K562 (cell line): ENCODE results near the gene ENTPD5. TPM values are rescaled to one million over a fixed set of nuclear protein-coding genes. Genes with fewer than 3 reads are reported as not detected.

Experiments used
- CHD7 ChIP-seq: fragments of 200-600 bp; sonication (generic); IDR thresholded peaks from one replicate; pipeline ENCODE4 v1.6.1; 2012; ENCODE audit warnings: mild to moderate bottlenecking, low read depth, low read length, inconsistent platforms
- HDAC1 ChIP-seq, 2 experiments: fragments of 450-650 bp; IDR thresholded peaks; 2 replicates each; pipeline ENCODE4 v1.6.1; 2016 to 2017; ENCODE audit warnings: inconsistent platforms in 1 of 2, mild to moderate bottlenecking in 1 of 2, moderate library complexity in 1 of 2
- HNRNPLL ChIP-seq: fragments of 200-400 bp; formaldehyde crosslinking; IDR thresholded peaks from 2 replicates; pipeline ENCODE4 v1.6.1; 2017; ENCODE audit warnings: low read length, low read depth, mild to moderate bottlenecking; ENCODE audit not compliant: poor library complexity, severe bottlenecking
- KLF13 ChIP-seq: fragments of 450-650 bp; IDR thresholded peaks from 2 replicates; pipeline ENCODE4 v1.6.1; 2016; ENCODE audit warnings: missing genetic modification characterization, low read depth, mild to moderate bottlenecking, missing compliant biosample characterization, moderate library complexity, borderline replicate concordance
- ZBTB43 ChIP-seq: sonication (generic); formaldehyde crosslinking; IDR thresholded peaks from 2 replicates; pipeline ENCODE4 v1.8.0; 2023; ENCODE audit warnings: mild to moderate bottlenecking, missing genetic modification reagents
- ZFP1 ChIP-seq: fragments of 450-650 bp; formaldehyde crosslinking; IDR thresholded peaks from 2 replicates; pipeline ENCODE4 v1.4.0; 2020; ENCODE audit warnings: mild to moderate bottlenecking, mixed read lengths
- polyA plus RNA-seq, 8 experiments: library from polyadenylated mRNA; depleted of rRNA in 4 of 8; stranded (reverse) in 5 of 8; unstranded in 3 of 8; fragments of >200 nt; fragmentation: Nextera tagmentation in 2 of 8; fragmentation: Illumina TruSeq in 1 of 8; extraction: Ambion mirVana in 2 of 8; extraction: Trizol in 1 of 8; gene quantifications; 2 replicates each; pipeline versions ENCODE4 v1.2.1 to v1.2.3, GENCODE V29; 2011 to 2014; ENCODE audit warnings: inconsistent platforms in 1 of 8, missing spikeins in 1 of 8
- total RNA-seq, 7 experiments: library from RNA; depleted of rRNA in 6 of 7; stranded (reverse); fragments of >200 nt in 6 of 7; fragmentation: Illumina TruSeq in 2 of 7; extraction: Trizol in 2 of 7; gene quantifications; 2 replicates each; pipeline versions ENCODE4 v1.2.1 to v1.2.3, GENCODE V29; 2011 to 2021; ENCODE audit warnings: low replicate concordance in 1 of 7
- TF ChIP-seq, protein P1 (sequence below): fragments of 450-650 bp; IDR thresholded peaks from 2 replicates; pipeline ENCODE4 v1.6.1; 2018; ENCODE audit warnings: mild to moderate bottlenecking, low read depth; ENCODE audit not compliant: partially characterized antibody
- TF ChIP-seq, protein P2 (sequence below): fragments of 250-450 bp; sonication (Bioruptor Pico); IDR thresholded peaks from 2 replicates; pipeline ENCODE4 v1.5.0; 2020; ENCODE audit warnings: mild to moderate bottlenecking, borderline replicate concordance

The ENTPD5 gene
- total and polyA plus RNA-seq, 9 of the 15 experiments (the other 6 are each of a cell fraction or from before 2014, with no cell fraction given): 2.7 to 15.3 (median 10.3) TPM

GRCh38 chr14:74019408-74020137 is 485 bp upstream of the ENTPD5 start (continued):
- peak in 1 of 2 experiments; percentile 84; a peak in 2 of 4 replicates for TF ChIP-seq HDAC1 (IDR thresholded peaks at IDR 0.05)
- no peak for TF ChIP-seq CHD7
- TF ChIP-seq KLF13 (tag): no peak
- TF ChIP-seq, protein P1, sequence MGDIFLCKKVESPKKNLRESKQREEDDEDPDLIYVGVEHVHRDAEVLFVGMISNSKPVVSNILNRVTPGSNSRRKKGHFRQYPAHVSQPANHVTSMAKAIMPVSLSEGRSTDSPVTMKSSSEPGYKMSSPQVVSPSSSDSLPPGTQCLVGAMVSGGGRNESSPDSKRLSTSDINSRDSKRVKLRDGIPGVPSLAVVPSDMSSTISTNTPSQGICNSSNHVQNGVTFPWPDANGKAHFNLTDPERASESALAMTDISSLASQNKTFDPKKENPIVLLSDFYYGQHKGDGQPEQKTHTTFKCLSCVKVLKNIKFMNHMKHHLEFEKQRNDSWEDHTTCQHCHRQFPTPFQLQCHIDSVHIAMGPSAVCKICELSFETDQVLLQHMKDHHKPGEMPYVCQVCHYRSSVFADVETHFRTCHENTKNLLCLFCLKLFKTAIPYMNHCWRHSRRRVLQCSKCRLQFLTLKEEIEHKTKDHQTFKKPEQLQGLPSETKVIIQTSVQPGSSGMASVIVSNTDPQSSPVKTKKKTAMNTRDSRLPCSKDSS: no peak
- TF ChIP-seq, protein P2, sequence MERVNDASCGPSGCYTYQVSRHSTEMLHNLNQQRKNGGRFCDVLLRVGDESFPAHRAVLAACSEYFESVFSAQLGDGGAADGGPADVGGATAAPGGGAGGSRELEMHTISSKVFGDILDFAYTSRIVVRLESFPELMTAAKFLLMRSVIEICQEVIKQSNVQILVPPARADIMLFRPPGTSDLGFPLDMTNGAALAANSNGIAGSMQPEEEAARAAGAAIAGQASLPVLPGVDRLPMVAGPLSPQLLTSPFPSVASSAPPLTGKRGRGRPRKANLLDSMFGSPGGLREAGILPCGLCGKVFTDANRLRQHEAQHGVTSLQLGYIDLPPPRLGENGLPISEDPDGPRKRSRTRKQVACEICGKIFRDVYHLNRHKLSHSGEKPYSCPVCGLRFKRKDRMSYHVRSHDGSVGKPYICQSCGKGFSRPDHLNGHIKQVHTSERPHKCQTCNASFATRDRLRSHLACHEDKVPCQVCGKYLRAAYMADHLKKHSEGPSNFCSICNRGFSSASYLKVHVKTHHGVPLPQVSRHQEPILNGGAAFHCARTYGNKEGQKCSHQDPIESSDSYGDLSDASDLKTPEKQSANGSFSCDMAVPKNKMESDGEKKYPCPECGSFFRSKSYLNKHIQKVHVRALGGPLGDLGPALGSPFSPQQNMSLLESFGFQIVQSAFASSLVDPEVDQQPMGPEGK: no peak
- no peak for TF ChIP-seq HNRNPLL
- TF ChIP-seq ZFP1: no peak
- peak; percentile 41; the same call in 1 of the 2 replicates for TF ChIP-seq ZBTB43 (CRISPR knock-in tag)
